NCI-H510A treated with DMSO at 0.1 percent for 48 hours (cell line): ENCODE data around the gene GNG13.
A peak's percentile ranks its signal among the peaks of the same experiment; 100 is the strongest.
"Not testable (repeated sequence)": the region's sequence is repeated elsewhere in the genome, so short reads cannot be mapped to it uniquely, and the experiment has no call there.

Source experiments
- DNase-seq: peaks from one replicate; lab custom pipeline; 2025; lab: John Stamatoyannopoulos, UW

The GNG13 gene, protein sequence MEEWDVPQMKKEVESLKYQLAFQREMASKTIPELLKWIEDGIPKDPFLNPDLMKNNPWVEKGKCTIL

DNA sequence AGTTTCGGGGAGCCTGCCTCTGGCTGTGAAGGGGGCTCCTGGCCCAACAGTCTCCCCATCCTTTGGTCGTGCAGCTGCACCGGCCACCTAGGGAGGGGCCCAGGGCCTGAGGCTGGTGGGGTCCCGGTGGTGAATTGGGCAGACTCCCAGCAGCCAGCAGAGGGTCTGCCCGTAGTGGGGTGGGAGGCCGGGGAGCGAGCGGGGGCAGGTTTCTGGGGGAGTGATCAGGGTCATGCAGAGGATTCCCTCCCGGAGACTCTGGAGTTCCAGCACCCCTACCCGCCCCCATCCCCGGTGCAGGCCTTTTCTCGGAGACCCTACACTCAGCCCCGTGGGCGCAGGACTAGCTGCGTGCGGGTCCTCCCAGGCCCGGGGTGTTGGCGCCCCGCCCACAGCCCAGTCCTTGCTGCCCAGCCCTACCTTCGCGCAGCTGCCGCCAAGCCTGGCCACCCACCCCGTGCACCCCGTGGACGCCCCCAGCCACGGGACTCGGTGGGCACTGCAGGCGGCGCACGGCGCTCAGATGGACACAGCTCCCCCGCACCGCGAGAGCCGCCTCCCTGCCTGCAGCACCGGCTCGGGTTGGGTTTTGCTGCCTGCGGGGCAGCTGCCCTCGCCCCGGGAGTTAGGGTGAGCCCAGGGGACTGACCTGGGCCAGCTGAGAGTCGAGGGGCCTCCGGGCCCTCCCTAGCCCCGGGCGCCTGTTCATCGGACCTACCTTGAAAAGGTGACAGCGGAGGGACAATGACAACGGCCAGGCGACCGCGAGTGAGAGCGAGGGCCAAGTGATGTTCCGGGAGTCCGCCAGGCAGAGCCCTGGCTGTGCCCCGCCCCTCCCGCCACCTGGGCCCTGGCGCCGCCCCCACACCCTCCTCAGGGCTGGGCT is at the start of gene GNG13:
Gene GNG13, minus strand, starts transcription at position 787 of the 886 bp plus-strand sequence. CDS start 1,657 bp downstream, outside the sequence.
- DNase-seq, result peak; percentile 3

DNA sequence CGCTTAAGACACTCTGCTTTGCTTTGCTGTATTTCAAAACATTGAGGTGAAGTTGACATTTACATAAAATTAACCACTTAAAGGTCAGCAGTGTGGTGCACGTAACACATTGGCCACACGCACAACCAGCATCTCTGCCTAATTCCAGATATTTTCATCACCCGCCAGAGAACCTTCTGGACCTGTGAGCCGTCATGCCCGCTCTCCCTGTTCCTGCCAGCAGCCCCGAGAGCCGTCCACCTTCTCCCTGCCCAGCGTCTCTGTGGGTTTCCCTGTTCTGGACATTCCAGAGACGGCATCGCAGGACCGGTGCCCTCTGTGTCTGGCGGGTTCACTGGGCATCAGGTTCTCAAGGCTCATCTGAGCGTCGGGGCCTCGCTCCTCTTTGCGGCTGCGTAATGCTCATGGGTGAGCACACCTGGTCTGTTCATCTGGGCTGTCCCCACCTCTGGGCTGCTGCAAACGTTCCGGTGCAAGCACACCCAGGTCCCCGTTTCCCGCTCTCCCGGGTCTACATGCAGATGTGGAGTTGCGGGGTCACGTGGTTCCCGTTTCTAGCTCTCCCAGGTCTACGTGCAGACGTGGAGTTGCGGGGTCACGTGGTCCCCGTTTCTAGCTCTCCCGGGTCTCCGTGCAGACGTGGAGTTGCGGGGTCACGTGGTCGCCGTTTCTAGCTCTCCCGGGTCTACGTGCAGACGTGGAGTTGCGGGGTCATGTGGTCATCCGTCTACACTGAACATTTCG is 48.1 kb upstream of the GNG13 start:
- DNase-seq, result no peak

DNA sequence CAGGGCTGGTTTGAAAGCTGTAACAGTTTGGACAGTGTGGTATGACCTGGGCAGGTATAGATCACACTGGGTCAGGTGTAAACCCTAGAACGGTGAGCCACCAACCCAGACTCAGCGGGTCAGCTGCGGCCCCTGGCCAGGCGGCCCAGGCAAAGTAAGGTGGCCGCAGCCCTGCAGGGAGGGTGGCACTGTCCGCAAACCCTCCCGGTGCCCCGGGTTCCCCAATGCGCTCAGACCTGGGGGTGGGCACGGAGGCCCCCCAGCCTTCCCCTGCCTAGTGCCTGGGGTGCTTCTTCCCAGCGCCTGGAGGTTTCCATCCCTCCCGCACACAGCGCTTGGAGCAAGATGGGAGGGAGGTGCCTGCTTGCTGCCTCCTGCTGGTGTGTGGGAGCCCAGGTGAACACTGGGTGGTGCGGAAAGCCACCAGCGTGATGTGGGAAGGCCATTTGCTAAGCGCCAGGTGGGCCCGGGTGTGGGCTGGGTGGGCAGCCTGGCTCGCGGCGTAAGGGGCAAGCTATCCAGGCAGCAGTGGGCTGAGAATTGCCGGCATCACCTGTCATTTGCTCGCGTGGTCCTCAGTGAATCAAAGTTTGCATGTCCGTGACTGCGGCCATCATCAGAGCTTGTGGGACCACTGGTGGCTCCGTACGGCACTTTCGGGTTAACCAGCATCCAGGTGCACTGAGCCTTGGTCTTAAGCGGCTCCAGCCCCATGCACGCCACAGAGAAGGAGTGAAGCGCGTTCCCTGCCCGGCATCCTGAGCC is 47.3 kb upstream of the GNG13 start:
- DNase-seq, result no peak

DNA sequence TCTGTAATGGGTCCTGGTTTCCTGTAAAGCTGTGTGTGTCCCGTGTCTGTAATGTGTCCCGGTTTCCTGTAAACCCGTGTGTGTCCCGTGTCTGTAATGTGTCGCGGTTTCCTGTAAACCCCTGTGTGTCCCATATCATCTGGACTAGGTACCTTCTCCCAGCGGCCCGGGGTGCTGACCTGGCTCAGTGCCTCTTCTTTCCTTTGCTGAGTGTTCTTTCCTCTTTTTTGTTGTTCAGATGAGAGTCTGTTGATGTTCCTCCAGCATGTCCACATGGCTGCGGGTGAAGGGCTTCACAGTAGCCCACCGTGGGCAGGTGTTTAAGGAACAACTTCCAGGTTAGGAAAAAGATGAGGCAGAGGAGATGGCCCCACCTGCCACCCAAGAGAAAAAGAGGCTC is 46.6 kb upstream of the GNG13 start:
- DNase-seq, result no peak

DNA sequence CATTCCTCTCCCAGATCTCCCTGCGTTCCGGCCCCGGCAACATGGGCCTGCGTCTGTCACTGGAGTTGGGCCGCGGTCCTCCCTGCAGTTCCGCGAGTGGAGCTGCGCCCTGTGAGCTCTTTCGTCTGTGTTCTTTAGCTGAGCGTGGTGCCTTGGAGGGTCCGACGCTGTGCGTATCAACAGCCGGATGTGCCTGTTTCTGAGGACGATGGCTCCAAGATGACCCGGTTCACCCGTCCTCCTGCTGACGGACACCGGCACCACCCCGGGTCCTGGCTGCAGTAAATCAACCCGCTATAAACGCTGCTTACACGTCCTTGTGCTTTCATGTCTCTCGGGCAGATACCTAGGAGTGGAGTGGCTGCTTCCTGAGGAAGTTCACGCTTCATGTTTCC is 44.8 kb upstream of the GNG13 start:
- DNase-seq, result no peak

DNA sequence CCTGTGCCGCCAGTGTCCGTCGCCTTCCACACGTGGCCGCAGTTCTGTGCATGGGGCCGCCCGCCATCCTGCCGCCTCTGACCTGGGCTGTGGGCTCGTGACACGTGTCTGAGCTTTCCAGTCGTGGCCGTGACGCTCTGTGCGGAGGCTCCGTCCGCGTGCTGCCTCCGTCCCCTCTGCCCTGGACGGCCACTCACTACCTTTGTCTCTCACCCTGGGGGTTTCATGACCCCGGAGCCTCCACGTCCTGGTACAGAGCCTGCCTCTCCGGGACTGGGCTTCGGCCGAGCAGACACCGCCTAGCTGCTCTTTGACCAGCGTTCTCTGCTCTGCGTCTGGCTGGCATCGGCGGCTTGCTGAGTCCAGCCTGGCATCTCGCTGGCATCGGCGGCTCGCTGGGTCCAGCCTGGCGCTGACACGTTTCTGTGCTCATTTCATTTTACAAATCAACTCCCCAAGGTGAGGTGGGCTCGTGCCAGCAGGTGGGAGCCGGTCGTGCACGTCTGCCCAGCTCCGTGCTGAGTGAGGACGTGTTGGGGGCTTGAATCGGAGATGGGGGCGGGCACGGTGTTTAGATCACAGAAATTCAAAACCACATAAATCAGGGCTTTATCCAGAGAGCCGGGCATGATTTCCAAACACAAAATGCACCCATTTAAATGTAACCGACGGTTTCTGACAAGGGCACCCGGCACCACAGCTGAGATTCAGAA is 44.3 kb upstream of the GNG13 start:
- no peak for DNase-seq

DNA sequence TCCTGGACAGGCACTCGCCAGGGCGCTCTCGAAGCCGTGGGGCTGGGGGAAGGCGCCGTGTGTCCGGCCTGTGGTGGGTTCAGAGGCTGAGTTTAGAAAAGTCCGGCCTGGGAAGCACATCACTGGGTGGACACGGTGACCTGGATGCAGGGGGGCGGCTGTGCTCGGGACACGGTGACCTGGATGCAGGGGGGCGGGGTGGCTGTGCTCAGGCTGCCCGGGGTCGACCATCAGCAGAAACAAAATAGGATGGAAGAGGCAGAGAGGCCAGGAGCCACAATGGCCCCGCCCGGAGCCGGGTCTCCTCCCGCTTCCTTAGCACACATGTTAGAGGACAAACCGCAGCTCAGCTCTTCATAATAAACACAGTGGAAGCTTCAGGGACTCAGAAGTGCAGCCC is 43.2 kb upstream of the GNG13 start:
- DNase-seq, result no peak

DNA sequence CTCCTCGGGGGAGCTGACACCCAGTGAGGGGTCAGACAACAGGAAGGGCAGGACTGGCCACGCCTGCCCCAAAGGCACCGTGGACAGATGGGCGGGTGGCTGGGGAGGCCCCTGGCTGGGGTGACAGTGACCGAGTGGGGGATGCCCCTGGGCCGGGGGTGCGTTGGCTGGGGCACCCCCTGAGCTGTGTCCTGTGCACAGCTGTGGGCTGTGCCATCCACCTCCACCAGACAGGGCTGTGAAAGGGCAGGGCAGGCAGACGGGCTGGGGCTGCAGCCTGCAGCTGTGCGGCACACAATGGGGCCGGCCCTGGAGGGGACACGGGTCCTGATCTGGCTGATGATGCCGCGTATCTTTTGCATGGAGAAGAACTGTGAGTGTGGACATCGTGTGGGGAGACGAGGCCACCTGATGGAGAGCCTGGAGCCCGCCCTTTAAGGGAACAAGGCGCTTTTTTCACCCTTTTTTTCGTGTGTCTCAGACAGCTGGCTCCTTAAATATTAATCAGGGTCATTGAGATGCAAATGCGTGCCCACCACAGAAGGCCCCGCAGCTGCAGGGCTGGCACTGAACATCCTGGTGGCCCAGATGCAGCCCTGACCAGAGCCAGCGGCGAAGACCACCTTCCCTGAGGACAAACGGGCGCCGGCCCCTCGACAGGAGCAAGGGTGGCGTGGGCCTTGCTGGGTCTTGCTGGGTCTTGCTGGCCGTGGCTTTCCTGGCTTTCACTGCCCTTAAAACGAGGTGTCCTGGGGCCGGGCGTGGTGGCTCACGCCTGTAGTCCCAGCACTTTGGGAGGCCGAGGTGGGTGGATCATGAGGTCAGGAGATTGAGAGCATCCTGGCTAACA is 42.4 kb upstream of the GNG13 start:
- no peak for DNase-seq

DNA sequence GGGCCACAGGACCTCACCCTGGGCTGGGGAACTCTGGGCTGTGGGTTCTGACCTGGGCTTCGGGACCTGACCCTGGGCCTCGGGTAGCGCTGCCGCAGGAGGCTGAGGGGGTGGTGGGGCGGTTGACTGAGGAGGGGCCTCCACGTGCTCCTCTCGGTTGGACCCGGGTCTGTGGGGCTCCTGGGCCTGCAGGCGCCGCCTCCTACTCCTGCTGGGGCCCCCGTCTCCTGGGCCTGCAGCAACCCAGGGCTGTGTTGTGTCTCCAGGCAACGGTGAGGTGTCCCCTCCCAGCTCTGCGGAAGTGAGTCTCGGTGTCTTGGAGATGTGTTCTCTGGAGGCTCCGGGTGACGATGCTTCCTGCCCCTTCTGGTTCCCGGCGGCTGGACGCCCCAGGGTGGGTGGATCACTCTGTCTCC is 41.5 kb upstream of the GNG13 start:
- no peak for DNase-seq

DNA sequence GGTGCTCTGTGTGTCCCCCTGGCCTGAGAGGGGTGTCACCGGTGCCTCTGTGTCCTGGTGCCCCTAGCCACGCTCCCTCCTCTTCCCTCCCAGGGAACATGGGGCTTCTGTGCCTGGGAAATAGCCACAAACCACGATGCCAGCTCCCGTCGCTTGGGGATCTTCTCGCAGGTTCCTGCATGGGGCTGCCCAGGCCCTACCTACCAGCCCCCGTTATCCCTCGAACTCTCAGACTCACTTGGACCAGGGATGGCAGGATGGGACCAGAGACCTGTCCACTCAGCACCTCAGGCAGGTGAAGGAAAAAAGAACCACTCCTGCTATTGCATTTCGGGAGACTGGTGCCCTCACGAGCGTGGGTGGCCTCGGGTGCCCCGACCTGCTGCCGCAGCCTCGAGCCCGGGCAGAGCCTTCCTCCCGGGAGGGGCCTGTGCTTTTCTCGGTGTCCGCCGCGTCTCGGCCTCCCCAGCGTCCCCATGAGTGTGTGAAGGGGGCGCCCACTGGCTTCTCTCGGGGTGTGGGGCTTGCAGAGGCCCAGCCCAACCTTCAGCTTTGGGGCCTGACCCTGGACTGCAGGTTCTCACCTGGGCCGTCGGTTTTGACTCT is 41.0 kb upstream of the GNG13 start:
- DNase-seq, result no peak

DNA sequence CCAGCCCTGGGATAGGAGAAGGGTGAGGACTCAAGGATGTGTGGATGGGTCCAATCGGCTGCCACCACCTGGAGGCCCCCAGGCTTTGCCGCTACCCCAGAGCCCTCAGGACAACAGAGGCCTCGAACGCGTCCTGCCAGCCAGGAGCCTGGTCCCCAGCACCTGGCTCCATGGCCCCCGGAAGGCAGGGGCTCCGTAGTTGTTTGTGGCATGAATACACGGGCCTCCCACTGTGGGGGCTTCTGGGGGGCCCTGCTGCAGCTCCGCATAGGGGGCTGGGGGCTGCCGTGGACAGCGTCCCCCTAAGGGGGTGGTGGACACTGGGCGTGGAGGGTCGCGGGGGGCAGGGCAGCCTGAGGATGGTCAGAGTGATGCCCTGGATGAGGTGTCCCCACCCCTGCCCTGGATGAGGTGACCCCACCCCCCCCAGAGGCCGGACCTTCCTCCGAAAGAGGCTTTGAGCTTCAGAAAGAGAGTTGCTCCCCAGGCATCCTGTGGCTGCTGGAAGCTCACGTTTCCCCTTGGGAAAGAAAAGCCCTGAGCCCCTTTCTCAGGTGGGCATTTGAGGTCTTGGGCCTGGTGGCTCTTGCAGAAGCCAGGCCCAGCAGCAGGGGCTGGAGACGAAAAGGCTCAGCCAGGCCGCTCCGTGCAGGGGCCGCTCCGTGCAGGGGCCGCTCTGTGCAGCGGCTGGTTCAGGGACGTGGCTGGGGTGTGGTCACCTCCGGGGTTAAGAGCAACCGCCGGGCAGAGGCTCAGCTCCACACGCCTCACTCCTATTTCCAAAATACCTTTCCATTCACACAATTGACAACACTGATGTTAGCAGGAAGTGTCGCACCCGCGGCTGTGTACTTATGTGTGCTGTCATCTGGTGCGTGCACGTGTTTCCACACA is 40.3 kb upstream of the GNG13 start:
- DNase-seq, result no peak

DNA sequence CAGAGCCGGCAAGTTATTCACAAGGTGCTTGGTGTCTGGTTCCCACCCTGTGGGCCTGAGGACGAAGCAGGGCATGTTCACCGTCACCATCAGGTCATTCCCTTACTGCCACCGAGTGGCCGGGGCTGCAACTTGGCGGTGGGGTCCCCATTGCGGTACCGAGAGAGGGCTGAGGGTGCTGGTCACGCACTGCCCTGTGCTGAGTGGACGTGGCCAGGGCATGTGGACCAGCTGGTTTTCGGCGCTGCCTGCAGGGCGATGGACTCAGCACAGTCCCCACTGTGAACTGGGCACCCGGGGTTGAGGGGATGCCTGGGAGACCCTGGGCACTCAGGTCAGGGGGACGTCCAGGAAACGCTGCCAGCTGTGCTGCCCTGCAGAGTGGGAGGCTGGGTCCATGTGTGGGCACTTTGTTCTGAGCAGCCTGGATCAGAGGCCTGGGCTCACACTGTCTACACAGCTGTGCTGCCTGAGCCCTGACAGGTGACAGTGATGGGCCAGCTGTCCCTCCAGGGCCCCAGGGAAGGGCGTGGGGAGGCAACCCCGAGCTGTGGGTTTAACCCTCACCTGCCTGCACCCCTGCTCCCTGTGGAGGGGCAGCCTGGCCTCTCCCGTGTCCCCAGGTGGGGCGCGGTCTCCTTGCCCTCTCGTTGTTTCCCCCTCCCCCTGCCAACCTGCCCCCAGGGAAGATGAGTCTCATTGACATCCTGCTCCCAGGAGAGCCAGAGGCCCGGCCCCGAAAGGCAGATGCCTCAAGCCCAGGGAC is 39.3 kb upstream of the GNG13 start:
- DNase-seq, result no peak

DNA sequence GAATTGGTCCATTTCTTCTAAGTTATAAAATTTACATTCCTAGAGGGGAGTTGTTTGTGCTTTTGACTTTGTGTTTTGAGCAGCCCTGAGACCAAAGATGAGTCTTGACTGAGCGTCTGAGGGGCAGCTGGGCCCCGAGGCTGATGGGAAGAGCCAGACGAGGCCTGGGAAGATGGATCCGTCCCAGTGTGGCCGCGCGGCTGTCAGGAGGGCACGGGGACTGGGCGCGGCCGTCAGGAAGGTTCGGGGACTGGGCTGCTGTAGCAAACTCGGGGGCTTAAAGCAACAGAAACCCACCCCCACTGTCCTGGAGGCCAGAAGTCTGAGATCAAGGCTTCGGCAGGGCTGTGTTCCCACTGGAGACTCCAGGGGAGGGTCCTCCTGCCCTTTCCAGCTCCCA is 38.2 kb upstream of the GNG13 start:
- DNase-seq, result no peak

DNA sequence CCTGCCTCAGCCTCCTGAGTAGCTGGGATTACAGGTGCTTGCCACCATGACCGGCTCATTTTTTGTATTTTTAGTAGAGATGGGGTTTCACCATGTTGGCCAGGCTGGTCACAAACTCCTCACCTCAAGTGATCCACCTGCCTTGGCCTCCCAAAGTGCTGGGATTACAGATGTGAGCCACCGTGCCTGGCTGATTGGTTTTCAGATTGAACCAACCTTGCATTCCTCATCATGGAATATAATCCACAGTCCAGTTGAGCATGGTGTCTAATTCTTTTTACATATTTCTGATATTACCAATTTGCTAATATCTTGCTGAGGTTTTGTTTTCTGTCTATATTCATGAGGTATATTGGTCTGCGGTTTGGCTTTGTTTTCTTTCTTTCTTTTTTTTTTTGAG is 36.3 kb upstream of the GNG13 start:
- not testable (repeated sequence) for DNase-seq

DNA sequence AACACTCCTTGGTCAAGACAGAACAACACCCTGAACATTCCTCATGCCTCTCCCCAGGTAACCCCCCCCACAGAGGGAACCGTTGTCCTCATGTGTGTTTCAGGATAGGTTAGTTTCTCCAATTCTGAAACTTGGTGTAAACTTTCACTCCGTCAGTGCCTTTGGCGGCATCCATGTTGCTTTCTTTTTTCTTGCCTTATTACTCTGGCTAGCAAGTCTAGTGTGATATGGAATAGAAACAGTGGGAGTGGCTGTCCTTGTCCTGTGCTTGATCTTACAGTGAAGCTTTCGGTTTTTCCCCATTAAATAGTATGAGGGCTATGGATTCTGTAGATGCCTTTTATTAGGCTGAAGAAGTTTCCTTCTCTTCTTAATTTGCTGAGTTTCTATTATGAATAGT is 35.7 kb upstream of the GNG13 start:
- DNase-seq, result no peak

DNA sequence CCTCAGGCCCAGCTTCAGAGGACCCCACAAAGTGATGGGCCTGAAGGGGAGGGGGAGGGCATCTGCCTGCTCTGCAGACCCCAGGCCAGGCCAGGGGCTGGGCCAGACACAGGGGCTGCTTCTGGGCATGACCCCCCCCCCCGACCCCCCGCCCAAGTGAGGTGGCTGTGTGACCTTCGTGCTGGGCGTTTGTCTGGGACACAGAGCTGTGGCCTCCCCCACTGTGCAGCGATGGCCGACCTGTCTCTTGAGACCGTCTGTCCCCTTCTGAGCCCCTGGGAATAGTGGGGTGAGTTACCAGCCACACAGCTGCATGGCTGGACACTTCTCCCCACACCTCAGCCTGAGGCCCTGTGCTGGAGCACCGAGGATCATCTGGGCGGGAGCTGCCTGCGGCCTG is 34.8 kb upstream of the GNG13 start:
- no peak for DNase-seq

DNA sequence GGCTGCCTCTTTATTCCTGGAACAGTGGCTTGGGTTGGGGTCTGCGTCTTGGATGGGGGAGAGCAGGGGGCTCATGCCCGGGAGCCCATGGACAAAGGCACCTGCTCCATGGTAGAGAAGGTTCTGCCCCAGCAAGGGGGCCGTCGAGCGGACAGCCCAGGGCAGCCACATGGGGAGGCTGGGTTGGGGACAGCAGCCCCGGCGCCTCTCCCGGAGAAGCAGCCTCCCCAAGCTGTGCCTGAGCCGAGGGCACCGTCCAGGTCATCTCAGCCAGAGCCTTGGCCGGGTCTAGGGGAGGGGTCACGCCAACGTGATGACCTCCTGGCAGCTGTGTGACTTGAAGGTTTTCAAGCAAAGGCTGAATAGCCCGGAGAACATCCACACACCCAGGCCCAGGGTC is 32.9 kb upstream of the GNG13 start:
- no peak for DNase-seq

DNA sequence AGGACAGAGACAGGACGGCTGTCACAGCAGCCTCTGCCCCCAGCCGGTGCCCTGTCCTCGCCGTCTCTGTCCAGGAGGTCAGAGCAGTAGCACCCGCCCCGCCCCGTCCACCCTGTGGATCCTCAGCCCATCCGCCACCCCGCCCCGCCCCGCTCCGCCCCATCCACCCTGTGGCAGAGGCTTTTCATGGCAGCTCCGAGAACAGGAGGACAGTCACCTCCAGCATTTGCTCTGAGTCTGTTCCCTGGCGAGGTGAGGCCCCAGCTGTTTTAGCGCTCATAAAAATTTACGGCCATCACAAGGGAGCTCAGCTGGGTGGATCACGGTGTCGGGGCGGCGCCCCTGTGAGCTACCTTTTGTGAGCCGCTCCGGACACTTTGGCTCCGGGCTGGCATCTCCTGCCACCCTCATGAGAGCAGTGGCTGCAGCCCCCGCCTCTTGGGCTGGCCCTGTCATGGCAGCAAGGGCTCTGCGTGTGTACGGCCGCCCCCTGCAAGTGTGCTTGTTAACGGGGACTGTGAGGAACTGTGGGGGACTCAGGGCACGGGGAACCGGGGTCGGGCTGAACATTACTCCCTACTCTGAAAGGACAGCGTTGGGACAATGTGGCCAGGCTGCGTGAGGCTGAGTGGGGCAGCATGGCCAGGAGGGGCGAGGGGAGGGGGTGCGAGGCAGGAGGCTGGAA is 32.3 kb upstream of the GNG13 start:
- no peak for DNase-seq
